HG03159 (cell line): ENCODE results near the gene GPR107.

Experiments used
- ATAC-seq: cut with Tn5 transposase; IDR thresholded peaks from one replicate; pipeline ENCODE4 v1.9.1; 2021; ENCODE audit warnings: mild to moderate bottlenecking, moderate library complexity; ENCODE audit not compliant: unreplicated experiment

The GPR107 gene

DNA sequence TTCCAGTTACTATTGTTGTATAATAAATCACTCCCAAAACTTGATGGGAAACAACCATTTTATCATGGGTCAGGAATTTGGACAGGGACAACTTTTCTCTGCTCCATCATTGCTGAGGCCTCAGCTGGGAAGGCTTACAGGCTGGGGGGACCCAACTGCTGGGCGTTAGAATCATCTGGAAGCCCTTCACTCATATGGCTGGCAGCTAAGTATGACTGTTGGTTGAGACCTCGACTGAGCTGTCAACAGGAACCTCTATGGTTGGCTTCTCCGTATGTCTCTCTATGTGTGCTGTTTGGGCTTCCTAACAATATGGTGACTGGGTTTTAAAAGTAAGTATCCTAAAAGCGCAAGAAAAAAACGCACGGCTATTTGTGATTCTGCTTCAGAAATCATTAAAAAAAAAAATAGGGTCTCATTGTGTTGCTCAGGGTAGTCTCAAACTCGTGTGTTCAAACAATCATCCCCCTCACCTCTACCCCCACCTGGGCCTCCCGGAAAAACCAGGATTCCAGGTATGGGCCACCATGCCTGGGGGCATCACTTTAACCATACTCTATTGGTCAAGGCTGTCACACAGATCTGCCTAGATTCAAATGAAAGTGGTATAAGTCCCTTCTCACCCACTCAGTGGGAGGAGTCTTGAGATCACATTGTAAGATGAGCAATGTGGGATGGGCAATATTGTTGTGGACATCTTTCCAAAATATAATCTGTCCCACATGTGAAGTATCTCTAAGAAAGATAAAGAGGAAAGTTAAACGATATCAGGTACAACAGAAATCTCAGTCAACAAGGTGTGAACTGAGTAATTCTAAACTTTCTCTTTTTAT, 26.0 kb upstream of the GPR107 start:
- ATAC-seq, result no peak

DNA sequence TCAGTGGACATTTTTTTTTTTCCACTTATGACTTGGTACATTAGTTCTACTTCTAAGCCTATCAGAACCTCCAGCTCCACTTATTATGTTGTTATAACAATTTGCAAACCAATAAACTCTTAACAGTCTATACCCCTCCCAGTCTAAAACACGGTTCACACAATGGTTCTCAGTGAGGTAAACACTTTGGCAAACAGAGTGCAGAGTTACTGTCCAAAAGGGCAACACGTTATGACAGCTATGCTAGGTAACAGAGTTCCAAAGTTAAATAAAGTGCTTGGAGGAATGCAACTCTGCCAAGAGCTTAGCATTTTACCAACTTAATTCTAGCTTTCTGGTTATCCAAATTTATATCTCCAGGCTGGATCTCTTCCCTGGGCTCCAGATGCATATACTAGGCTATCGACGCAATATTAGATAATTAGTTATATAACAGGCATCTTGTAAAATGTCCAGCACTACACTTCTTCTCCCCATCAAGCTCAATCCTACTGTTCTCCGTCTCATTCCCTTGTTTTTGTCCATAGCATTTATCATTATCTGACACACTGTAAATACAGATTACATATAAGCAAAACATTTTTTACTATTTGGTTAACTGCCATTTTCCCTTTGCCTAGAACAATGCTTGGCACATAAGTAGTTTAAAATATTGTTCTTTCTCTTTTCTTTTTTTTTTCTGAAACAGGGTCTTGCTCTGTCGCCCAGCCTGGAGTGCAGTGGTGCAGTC, 25.0 kb upstream of the GPR107 start:
- ATAC-seq, result no peak

DNA sequence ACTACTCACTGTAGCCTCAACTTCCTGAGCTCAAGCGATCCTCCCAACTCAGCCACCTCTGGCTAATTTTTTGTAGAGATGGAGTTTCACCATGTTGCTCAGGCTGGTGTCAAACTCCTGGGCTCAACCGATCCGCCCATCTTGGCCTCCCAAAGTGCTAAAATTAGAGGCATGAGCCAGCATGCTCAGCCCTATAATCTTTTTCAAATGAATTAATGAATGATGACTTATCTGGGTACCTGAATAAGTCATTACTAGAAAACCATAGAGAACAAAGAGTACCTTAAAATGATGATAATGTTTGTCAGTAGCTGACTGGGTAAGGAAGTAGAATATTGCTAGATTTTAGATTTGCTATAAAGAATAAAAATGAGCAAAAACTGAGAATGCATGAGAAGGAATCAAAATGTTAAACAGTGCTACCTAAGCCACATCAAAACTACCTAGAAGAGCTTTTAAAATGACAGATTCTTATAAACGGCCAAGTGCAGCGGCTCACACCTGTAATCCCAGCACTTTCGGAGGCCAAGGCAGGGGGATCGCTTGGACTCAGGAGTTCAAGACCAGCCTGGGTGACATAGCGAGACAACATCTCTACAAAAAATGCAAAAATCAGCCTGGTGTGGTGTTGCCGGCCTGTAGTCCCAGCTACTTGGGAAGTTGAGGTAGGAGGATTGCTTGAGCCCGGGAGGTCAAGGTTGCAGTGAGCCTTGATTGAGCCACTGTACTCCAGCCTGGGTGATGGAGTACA, 24.3 kb upstream of the GPR107 start:
- ATAC-seq, result no peak

DNA sequence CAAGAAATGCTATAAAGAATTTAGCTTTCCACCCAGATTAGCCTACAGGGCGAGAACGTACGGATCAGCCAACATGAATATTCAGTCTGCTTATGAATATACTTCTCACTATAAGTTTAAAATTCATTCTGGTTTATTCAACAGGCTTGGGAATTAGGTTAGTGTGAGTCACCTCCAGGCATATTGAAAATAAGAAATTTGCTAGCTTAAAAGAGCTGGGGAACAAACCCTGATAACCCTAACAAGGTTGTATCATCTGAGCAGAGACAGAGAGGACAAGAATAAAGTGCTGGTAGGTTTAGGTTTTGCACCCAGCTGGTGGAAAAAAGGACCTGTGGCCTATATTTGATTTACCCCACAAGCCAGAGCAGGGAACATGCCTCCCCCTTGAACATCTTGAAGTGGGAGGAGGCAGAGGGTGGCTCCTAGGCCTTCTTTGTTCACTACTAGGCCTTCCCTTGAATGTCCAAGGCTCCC, 23.0 kb upstream of the GPR107 start:
- ATAC-seq, result no peak

DNA sequence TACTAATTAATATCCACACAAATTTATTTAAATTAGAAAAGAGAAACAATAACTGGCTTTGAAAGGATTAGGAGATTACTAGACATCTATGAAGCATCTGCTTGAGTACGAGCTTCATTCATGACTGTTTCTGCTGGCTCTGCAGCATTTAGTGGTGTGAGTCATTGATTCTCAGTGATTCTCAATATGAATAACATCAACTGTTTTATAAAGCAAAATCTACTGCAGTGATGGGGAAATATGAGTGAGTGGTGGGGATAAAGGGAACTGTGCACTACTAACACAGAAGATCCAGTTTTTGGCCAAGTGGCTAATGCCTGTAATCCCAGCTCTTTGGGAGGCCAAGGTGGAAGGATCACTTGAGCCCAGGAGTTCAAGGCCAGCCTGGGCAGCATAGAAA, 19.1 kb upstream of the GPR107 start:
- no peak for ATAC-seq

DNA sequence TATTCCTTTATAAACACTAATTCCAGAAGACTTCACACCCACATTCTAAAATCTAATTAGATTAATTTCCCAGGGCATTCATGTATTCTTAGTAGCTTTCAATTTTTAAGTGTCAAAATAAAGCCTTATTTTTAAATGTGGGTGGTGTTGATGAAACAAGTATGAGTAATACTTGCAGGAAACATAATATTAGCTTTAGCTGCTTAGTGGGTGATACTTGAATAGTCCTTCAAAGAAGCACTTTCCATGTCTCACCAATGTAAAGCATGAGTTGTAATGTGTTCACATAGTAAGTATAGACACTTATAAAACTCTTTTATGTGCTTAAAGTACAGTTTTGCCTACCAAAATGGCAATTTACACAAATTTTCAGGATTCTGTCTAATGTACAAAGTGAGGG, 17.6 kb upstream of the GPR107 start:
- no peak for ATAC-seq

DNA sequence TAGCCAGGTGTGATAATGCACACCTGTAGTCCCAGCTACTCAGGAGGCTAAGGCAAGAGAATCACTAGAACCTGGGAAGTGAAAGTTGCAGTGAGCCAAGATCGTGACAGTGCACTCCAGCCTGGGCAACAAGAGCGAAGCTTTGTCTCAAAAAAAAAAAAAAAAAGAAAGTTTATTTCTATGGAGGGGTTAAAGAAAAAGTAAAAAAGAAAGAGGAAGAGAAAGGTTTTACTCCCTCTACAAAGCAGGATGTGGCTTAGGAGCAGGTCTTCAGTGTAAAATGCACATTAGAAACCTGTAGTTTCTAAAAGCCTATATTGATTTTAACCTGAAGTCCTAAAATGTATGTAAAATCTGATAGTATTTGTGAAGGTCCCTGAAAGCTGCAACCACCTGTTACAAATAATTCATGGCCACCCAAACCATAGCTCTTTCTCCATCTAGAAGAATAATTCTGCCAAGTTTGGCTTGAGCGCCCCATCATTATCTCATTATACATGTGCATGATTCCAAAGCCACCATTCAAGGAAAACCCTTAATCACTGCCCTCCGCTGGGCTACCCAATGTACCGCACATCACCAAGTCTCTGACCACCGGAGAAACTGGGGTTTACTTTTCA, 14.1 kb upstream of the GPR107 start:
- peak; percentile 32 for ATAC-seq

DNA sequence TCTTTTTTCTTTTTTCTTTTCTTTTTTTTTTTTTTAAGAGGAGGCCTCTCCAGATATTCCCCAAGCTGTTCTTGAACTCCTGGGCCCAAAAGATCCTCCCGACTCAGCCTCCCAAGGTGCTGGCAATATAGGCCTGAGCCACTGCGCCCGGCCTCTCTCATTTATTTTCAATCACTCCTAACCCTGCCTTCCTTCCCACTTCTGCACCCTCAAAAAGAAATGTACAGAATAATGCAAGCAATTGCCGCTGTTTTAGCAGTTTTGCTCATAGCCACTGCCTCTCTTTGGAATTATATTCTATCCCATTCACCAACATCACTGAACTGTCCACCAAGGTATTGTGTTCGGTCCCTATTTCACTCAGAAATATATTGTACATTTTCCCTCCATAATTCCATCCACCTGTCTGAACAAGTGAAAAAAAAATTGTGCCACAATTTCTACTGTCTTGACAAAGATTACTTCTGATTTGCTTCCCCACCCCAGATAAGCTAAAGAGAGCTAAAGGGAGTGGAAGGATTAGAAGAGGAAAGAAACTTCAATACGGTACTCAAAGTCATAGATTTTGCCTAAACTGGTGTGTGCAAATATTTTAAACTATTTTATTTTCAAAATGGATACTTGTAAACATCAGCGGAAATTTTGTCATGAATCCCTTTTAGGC, 12.6 kb upstream of the GPR107 start:
- no peak for ATAC-seq

DNA sequence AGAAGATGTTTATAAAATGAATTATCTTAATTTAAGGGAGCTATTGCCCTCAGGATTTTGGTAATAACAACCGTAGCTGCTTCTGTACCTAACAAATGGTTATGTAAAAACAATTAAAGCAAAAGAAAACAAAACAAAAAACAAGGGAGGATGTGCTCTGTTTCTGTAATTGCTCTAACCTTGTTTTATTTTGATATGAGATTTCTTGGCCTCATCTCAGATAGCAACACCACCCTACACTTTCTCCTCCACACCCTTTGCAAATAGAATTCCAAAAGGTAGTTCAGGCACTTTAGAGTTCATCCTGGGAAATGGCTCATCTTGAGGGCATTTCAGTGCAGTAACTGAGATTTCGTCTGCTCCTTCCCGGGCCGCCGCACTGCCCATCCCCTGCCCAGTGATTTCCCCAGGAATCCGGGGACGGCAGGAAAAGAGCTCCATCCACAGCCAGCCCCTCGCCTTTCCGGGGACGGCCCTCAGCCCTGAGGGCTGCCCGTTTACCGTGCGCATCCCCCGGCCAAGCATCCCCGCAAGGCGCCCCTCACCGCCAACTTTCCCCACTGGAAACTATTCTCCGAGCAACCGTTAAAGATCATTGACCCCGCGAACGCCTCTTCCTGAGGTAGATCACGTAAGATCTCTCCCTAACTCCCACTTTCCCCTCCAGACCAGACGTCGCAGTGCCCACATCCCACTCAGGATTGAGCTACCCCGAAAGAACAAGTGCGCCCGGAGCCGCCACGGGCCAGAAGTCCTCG, 11.9 kb upstream of the GPR107 start:
- no peak for ATAC-seq

DNA sequence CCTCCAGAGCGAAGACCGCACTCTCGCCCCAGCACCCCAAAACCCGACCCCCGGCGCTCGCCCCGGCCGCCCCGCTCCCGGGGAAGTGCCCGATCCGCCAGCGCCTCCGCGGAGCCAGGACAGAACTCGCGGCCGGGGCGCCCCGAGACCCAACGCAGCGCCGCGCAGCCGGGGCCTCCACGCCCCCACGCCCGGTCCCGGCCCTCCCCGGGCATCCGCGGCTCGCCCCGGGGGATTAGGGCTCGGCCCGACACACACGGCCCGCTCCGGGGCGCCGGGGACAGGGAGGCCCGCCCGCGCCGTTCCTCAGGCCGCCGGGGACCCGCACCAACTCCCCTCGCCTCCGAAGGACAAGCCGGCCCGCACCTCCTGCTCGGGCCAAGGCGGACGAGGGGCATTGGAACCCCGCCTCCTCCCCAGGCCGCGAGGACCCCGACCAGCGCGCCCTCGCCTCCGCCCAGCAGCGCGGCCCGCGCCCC, 11.3 kb upstream of the GPR107 start:
- no peak for ATAC-seq

DNA sequence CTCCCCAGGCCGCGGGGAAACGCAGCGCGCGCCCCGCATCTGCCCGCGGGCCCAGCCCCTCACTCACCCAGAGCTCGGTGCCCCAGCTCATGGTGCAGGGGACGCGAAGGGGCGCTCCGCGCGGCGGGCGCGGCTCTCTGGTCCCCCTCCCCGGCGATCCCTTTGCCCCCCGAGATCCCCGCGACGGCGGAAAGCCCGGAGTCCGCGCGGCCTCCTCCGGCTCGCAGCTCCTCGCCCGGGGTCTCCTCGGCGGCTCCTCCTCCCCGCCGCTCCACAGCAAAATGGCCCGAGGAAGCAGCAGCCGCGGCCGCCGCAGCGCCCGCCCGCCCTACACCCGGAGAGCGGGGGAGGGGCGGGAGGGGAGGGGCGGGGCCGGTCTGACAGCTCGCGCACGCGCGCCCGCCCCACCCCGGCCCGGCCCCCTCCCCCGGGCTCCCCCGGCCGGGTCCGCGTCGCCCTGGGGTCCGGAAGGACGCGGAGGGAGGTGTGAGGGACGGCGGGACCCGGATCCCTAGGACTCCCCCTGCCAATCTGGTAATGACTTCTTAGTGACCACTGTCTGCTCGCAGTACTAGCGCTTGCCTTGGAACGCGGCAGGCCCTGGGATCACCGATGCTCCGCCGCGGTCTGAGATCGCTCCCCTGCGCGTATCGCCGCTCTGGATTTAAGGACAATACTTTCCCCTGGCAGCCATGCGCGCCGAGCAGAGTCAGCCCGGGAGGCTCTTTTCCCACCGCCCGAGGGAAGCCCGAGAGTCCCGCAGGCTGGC, 10.6 kb upstream of the GPR107 start, which contains the start of gene FNBP1:
TSS of gene FNBP1 (minus strand) at position 305 of the 769 bp plus-strand sequence. CDS start at position 91, 214 bp downstream.
- peak; percentile 40 for ATAC-seq

DNA sequence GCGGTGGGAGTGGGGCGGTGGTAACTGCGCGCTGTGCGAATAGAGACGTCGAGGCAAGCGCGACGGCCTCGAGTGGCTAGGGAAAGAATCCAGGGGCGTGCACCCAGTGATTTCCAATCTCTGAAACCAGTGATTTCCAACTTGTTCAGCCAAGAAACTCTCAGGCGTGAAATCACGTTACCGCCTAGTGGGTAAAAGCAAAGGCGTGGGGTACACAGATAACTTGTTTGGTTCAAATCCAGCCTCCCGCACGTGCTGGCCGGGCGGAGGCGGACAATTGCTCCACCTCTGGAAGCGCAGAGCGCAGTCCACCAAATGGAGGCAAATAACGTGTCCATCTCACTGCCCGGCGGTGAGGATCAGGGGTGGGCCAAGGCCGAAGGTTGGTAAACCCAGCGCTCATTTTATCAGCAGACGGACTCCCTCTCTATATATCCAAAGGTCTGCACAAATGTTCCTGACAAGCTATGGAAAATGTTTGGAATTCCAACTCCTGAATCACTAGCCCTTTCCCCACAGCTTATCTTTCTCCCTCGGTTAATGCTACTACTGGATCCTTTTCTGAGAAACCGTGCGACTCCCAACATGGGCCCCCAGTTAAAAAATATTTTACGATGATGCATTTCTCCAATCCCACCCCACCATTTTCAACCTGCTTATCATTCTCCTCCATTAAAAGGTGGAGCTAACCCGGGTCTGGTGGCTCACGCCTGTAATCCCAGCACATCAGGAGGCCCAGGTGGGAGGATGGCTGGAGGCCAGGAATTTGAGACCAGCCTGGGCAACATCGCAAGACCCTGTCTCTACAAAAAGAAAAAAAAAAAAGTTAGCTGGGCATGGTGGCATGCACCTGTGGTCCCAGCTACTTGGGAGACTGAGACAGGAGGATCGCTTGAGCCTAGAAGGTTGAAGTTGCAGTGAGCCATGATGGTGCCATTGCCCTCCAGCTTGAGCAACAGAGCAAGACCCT, 9.8 kb upstream of the GPR107 start:
- no peak for ATAC-seq

DNA sequence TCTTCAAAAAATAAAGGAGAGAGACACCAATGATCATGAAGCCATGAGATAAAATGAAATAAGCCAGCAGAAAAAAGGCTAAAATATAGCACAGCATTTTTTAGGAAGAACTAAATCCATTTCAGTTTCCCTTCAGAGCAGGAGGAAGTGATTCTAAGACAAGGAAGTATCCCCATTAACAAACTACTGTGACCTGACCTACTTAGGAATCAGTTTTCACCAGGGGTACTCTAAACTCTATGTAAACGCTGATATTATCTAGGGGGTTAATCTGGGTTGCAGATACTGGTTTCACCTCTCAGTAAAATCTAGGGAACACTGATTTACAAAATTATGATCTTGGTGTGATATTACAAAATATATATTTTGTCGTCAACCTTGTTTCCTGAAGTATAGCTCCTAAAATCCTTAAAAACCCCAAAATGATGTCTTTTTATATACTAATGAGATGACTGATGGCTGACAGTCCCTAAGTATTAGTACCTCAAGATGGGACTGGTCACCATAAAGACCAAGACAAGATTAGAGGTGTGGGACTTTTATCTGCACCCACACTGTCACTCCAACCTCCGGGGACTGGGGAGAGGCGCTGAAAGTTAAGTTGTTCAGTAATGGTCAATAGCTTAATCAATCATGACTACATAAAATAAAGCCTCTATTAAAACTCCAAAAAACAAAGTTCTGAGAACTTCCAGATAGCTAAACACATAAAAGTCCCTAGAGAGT, 7.8 kb upstream of the GPR107 start:
- no peak for ATAC-seq

DNA sequence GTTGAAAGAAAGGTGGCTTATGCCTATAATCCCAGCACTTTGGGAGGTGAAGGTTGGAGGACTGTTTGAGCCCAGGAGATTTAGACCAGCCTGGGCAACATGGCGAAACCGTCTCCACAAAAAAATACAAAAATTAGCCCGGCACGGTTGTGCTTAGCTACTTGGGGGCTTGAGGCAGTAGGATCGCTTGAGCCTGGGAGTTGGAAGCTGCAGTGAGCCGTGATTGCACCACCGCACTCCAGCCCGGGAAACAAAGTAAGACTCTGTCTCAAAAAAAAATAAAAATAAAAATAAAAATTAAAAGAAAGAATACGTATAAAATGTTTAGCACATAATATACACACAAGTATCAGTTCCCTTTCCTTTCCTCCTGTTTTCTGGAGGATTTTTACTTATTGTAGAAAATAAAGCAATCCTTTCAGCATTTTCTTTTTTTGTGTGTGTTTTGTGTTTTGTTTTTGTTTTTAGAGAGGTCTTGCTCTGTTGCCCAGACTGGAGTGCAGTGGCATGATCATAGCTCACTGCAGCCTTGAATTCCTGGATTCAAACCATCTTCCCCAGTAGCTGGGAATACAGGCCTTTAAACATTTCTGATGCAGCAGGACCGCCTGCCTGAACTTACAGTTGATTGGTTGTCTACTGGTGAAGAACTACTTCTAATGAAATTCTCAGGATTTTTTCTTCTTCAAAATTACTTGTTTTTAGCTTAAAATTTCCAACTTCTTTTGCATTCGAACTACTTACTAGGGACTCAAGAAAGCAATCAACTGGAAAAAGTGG, 4.1 kb upstream of the GPR107 start:
- no peak for ATAC-seq

DNA sequence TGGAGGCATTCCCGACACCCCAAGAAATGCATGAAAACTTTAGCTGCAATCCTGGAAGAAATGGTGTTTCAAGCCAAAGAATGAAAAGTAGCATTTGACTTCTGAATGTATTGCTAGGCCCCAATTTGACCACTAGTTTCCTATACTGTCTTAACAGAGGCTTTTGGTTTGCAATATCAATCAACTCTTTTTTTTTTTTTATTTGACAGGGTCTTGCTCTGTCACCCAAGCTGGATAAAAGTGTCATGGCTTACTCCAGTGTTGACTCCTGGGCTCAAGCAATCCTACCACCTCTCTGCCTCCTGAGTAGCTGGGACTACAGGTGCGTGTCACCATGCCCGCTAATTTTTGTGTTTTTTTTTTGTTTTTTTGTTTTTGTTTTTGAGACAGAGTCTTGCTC, 3.2 kb upstream of the GPR107 start:
- ATAC-seq, result no peak

DNA sequence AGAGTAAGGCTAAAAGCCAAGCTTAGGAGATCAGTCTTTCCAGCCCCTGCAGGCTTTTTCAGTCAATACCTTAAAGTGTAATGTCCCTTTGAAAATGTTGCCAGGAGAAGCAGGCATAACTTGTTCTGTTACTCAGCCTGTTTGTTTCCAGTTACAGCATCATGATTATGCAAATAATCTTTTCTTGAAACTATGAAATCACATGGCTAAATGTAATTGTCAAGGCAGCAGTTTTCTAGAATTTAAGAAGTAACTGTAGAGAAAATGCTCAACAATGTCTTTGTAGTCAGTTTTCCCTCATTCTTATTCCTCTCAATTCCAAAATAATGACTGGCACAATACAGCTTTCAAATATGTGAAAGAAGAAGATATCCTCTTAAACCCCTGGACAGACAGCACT, 1.9 kb upstream of the GPR107 start:
- ATAC-seq, result no peak
